ENCODE data around the gene CDON.

CDON gene

DNA sequence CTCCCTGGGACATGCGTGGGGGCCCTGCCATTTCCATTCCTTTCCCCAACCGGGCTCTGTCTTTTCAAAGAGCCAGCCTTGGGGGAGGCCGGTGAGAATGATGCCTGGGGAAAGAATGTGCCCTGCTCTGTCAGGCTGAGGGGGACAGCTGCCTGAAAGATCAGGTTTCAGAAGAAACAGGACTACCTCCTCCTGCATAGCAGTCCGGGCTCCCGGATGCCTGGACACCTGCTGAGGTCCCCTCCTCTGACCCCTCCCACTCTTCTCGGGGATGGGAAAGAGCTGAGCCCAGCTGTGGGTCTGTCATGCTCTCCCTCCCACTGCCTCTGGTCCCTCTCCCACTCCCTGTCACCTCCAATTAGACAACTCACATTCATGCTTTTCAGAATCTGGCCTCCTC is 41.8 kb upstream of the CDON start:
- no peak for TF ChIP-seq EZH2phosphoT487 (IDR thresholded peaks at IDR 0.05; ENCODE audit: borderline replicate concordance, low read length)
- TF ChIP-seq, protein P1, sequence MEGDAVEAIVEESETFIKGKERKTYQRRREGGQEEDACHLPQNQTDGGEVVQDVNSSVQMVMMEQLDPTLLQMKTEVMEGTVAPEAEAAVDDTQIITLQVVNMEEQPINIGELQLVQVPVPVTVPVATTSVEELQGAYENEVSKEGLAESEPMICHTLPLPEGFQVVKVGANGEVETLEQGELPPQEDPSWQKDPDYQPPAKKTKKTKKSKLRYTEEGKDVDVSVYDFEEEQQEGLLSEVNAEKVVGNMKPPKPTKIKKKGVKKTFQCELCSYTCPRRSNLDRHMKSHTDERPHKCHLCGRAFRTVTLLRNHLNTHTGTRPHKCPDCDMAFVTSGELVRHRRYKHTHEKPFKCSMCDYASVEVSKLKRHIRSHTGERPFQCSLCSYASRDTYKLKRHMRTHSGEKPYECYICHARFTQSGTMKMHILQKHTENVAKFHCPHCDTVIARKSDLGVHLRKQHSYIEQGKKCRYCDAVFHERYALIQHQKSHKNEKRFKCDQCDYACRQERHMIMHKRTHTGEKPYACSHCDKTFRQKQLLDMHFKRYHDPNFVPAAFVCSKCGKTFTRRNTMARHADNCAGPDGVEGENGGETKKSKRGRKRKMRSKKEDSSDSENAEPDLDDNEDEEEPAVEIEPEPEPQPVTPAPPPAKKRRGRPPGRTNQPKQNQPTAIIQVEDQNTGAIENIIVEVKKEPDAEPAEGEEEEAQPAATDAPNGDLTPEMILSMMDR (IDR thresholded peaks at IDR 0.05; ENCODE audit: low read depth, low read length, poor library complexity, severe bottlenecking), result no peak
- Histone ChIP-seq H3K4me3 (ENCODE audit: low read length) (no peak overlapping the region), H3K27ac (ENCODE audit: low read depth, low read length) (no peak overlapping the region), H3K4me1 (ENCODE audit: control insufficient read depth, low read length) (no peaks in the 10 kb centered on the region), H3K9me3 (ENCODE audit: control insufficient read depth, insufficient read depth, low read length) (no peaks in the 10 kb centered on the region), H3K27me3 (ENCODE audit: control insufficient read depth, low read length) (no peaks in the 10 kb centered on the region), H3K4me2 (ENCODE audit: low read length) (no peak overlapping the region), H3K79me2 (ENCODE audit: control insufficient read depth, low read length) (no peaks in the 10 kb centered on the region), H3K9me2 (replicated peaks; ENCODE audit: control insufficient read depth, low read length) (no peaks in the 10 kb centered on the region), H4K20me1 (ENCODE audit: control insufficient read depth, insufficient read depth, low read depth, low read length) (no peaks in the 10 kb centered on the region), H3K36me3 (ENCODE audit: control insufficient read depth, low read length) (no peaks in the 10 kb centered on the region), H3F3A (ENCODE audit: control insufficient read depth, insufficient read depth) (no peaks in the 10 kb centered on the region)

DNA sequence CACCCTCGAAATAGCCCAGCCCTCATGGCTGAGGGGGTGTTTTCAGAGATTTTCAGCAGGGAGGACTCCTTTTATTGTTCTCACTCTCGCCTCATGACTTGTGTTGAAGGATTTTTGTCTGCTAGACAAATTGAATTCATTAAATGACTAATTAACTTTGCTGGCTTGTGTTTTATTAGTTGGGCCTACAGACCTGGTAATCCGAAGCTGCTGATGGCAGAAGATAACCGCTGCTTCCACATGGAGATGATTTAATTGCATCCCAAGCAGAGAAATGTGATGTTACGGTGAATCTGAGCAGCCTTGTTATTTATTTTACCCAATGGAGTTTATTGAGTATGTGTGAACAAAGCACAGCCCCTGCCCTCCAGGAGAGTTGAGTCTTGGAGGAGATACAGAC is 40.5 kb upstream of the CDON start:
- Histone ChIP-seq H3K4me2 (ENCODE audit: low read length) (no peak overlapping the region), H4K20me1 (ENCODE audit: control insufficient read depth, insufficient read depth, low read depth, low read length) (no peaks in the 10 kb centered on the region), H3K27me3 (ENCODE audit: control insufficient read depth, low read length) (no peaks in the 10 kb centered on the region), H3K9me2 (replicated peaks; ENCODE audit: control insufficient read depth, low read length) (no peaks in the 10 kb centered on the region), H3K4me3 (ENCODE audit: low read length) (no peak overlapping the region), H3K36me3 (ENCODE audit: control insufficient read depth, low read length) (no peaks in the 10 kb centered on the region), H3K9me3 (ENCODE audit: control insufficient read depth, insufficient read depth, low read length) (no peaks in the 10 kb centered on the region), H3F3A (ENCODE audit: control insufficient read depth, insufficient read depth) (no peaks in the 10 kb centered on the region), H3K4me1 (ENCODE audit: control insufficient read depth, low read length) (no peaks in the 10 kb centered on the region), H3K27ac (ENCODE audit: low read depth, low read length) (no peak overlapping the region), H3K79me2 (ENCODE audit: control insufficient read depth, low read length) (no peaks in the 10 kb centered on the region)
- no peak for TF ChIP-seq EZH2phosphoT487 (IDR thresholded peaks at IDR 0.05; ENCODE audit: borderline replicate concordance, low read length)
- TF ChIP-seq, protein P1 (IDR thresholded peaks at IDR 0.05; ENCODE audit: low read depth, low read length, poor library complexity, severe bottlenecking), result no peak

- H3K4me2 ChIP-seq (ENCODE audit: low read length), result no peak overlapping the region
Measured at GRCh38 chr11:126102436-126102981, 39.8 kb upstream of the CDON start.

More at GRCh38 chr11:126102436-126102981, 39.8 kb upstream of the CDON start:
- TF ChIP-seq EZH2phosphoT487 (IDR thresholded peaks at IDR 0.05; ENCODE audit: borderline replicate concordance, low read length), result no peak
- TF ChIP-seq, protein P1 (IDR thresholded peaks at IDR 0.05; ENCODE audit: low read depth, low read length, poor library complexity, severe bottlenecking), result no peak
- Histone ChIP-seq H3K27me3 (ENCODE audit: control insufficient read depth, low read length) (no peaks in the 10 kb centered on the region), H3K4me1 (ENCODE audit: control insufficient read depth, low read length) (no peaks in the 10 kb centered on the region), H3K9me2 (replicated peaks; ENCODE audit: control insufficient read depth, low read length) (no peaks in the 10 kb centered on the region), H4K20me1 (ENCODE audit: control insufficient read depth, insufficient read depth, low read depth, low read length) (no peaks in the 10 kb centered on the region), H3K9me3 (ENCODE audit: control insufficient read depth, insufficient read depth, low read length) (no peaks in the 10 kb centered on the region), H3K27ac (ENCODE audit: low read depth, low read length) (no peak overlapping the region), H3K79me2 (ENCODE audit: control insufficient read depth, low read length) (no peaks in the 10 kb centered on the region), H3K36me3 (ENCODE audit: control insufficient read depth, low read length) (no peaks in the 10 kb centered on the region), H3F3A (ENCODE audit: control insufficient read depth, insufficient read depth) (no peaks in the 10 kb centered on the region), H3K4me3 (ENCODE audit: low read length) (no peak overlapping the region)

Measured in DOHH2 (cell line).